Smooth muscle cell of the brain vasculature (primary cell): ENCODE results near the gene HDAC7.
"Not testable (repeated sequence)": the region's sequence is repeated elsewhere in the genome, so short reads cannot be mapped to it uniquely, and the experiment has no call there.

Experiments
- DNase-seq: peaks from one replicate; pipeline ENCODE4 v3.0.0-alpha.2; 2012; ENCODE audit warnings: low read depth, low spot score

Gene HDAC7

GRCh38 chr12:47829584-47829983 is 9.9 kb upstream of the HDAC7 start:
- no peak for DNase-seq

GRCh38 chr12:47828976-47829482 is 9.3 kb upstream of the HDAC7 start:
- DNase-seq: no peak

- DNase-seq: no peak
These were observed 8.6 kb upstream of the HDAC7 start for GRCh38 chr12:47828008-47828975.

- DNase-seq: no peak
These were observed 5.5 kb upstream of the HDAC7 start for GRCh38 chr12:47825173-47825639.

GRCh38 chr12:47824635-47825034 is 4.9 kb upstream of the HDAC7 start:
- DNase-seq: no peak

GRCh38 chr12:47824198-47824597 is 4.5 kb upstream of the HDAC7 start:
- DNase-seq: no peak

- DNase-seq: no peak
These were observed 3.9 kb upstream of the HDAC7 start for GRCh38 chr12:47823422-47824086.

- no peak for DNase-seq
These were observed 3.2 kb upstream of the HDAC7 start for GRCh38 chr12:47822863-47823262.

GRCh38 chr12:47822401-47822800 is 2.7 kb upstream of the HDAC7 start:
- no peak for DNase-seq

GRCh38 chr12:47821346-47821706 is 1.6 kb upstream of the HDAC7 start:
- DNase-seq: no peak

- peak; percentile 89 for DNase-seq
These were observed 1.1 kb upstream of the HDAC7 start for GRCh38 chr12:47820631-47821345.

- DNase-seq: no peak
These were observed 386 bp downstream of the HDAC7 start for GRCh38 chr12:47819138-47819895.

GRCh38 chr12:47818467-47819137 is 1.1 kb downstream of the HDAC7 start:
- DNase-seq: no peak

GRCh38 chr12:47818007-47818376 is 1.7 kb downstream of the HDAC7 start:
- DNase-seq: no peak

- DNase-seq: no peak
These were observed 2.3 kb downstream of the HDAC7 start for GRCh38 chr12:47817272-47818006.

- DNase-seq: no peak
These were observed 3.1 kb downstream of the HDAC7 start for GRCh38 chr12:47816403-47817271.

- not testable (repeated sequence) for DNase-seq
These were observed 4.3 kb downstream of the HDAC7 start for GRCh38 chr12:47815447-47815846.

- no peak for DNase-seq
These were observed 5.0 kb downstream of the HDAC7 start for GRCh38 chr12:47814539-47815170.
